Measurements from ENCODE around the gene AGBL1.

Gene AGBL1

DNA sequence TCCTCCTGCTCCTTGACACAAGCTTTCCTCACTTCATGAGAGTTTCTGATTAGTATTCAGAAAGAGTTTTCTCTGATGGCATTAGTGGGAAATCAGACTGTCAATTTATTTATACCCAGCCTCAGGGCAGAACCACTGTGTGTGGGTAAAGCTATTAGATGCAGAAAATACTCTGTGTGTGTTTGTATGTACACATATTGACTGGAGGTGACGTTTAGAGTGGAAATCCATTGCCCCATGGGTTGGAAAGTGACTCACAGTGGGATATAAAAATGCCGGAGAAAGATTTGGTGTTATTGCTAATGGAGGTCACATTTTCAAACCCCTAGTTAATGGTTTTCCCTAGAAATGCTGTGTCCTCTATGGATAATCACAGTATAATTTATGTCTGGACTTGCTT lies 577.6 kb downstream of the AGBL1 start:
- DNase-seq (ENCODE audit: low read depth): no peak
- no peak for TF ChIP-seq CTCF (conservative IDR thresholded peaks at IDR 0.05; ENCODE audit: low read depth, low read length)
- H3K4me3 ChIP-seq (ENCODE audit: low read depth, low read length): no peak overlapping the region

- H3K4me3 ChIP-seq (ENCODE audit: low read depth, low read length): no peak overlapping the region
- no peak for DNase-seq (ENCODE audit: low read depth)
- TF ChIP-seq CTCF (conservative IDR thresholded peaks at IDR 0.05; ENCODE audit: low read depth, low read length): no peak
These were observed 580.2 kb downstream of the AGBL1 start for GRCh38 chr15:86659724-86660411.

GRCh38 chr15:86661580-86661979 lies 581.9 kb downstream of the AGBL1 start:
- TF ChIP-seq CTCF (conservative IDR thresholded peaks at IDR 0.05; ENCODE audit: low read depth, low read length): no peak
- no peak overlapping the region for H3K4me3 ChIP-seq (ENCODE audit: low read depth, low read length)
- DNase-seq (ENCODE audit: low read depth): no peak

- no peak for DNase-seq (ENCODE audit: low read depth)
- H3K4me3 ChIP-seq (ENCODE audit: low read depth, low read length): no peak overlapping the region
- TF ChIP-seq CTCF (conservative IDR thresholded peaks at IDR 0.05; ENCODE audit: low read depth, low read length): no peak
These were observed 583.6 kb downstream of the AGBL1 start for GRCh38 chr15:86663304-86663703.

DNA sequence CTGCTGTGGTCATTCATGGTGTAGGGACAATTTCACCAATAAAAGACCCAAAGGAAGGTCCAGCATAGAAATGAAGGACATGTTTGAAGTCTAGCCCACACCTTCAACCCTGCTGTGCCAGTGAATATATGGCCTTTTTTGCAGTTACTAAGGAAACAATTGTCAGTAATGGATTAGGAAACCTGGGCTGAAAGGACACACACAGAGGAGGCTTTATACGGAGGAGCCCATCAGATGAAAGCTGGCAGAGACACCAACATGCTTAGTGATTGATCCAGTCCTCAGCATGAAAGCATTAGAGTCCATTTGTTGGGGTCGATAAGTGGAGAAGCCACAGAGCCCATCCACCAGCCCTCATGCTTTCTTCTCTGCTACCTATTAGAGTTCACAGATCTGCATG lies 584.3 kb downstream of the AGBL1 start:
- DNase-seq (ENCODE audit: low read depth): no peak
- H3K4me3 ChIP-seq (ENCODE audit: low read depth, low read length): no peak overlapping the region
- TF ChIP-seq CTCF (conservative IDR thresholded peaks at IDR 0.05; ENCODE audit: low read depth, low read length): no peak

DNA sequence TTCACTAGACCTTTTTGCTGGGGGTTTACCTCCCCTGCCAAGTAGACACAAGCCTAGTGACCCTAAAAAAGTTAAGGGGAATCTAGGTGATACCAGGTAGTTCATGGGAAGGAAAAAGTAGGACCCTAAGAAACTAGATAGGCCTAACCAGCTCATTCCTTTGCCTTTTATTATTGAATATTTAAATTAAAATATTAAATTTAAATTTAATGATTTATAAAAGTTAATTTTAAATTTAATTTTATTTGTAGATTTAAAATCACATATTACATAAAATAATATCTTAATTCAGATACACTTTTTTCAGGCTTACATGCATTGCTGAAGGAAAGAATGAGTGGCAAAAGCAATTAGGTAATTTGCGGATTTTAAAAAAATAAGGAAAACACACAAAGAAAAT lies 584.9 kb downstream of the AGBL1 start:
- H3K4me3 ChIP-seq (ENCODE audit: low read depth, low read length): no peak overlapping the region
- no peak for DNase-seq (ENCODE audit: low read depth)
- no peak for TF ChIP-seq CTCF (conservative IDR thresholded peaks at IDR 0.05; ENCODE audit: low read depth, low read length)

DNA sequence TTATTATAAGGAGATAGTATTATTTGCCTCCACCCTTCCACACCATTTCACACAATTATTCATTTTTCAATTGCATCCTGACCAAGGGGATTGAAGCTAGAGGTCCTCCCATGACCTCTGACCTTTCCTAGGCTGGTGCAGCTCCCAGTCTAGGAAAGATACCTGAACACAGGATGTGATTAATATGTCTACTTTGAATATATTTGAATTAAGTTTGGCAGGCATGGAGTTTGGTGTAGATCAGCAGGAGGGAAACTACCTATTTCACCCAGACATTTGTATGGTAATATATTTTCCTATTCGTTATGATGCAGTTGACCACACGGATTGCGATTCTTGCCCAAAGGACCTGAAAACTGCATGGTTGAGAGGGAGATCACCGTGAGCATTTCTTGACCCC lies 596.3 kb downstream of the AGBL1 start:
- no peak for DNase-seq (ENCODE audit: low read depth)
- TF ChIP-seq CTCF (conservative IDR thresholded peaks at IDR 0.05; ENCODE audit: low read depth, low read length): no peak
- no peak overlapping the region for H3K4me3 ChIP-seq (ENCODE audit: low read depth, low read length)

All from choroid plexus epithelial cell (primary cell).